GM23338 (cell line): Measurements from ENCODE around the gene DLG2. TPM values are rescaled to one million over a fixed set of nuclear protein-coding genes. Genes with fewer than 3 reads are reported as not detected.

Source experiments
- ATAC-seq: fragments of 200-7000 bp; cut with Tn5 transposase; 3 replicates; pipeline ENCODE4 v1.9.1; 2020
- DNase-seq: peaks from one replicate; pipeline ENCODE4 v3.0.0-alpha.2; 2015; ENCODE audit warnings: low spot score
- H2AFZ ChIP-seq: fragments of 200-600 bp; sonication (generic); 2 replicates; pipeline ENCODE4 v1.8.0; 2016; ENCODE audit warnings: antibody characterized with exemption, mild to moderate bottlenecking, moderate library complexity
- H3F3A ChIP-seq: fragments of 200-600 bp; sonication (generic); replicated peaks from 2 replicates; pipeline ENCODE4 v1.8.0; 2017; ENCODE audit warnings: antibody characterized with exemption, mixed run types, low read depth
- H3K27ac ChIP-seq: fragments of 200-600 bp; sonication (generic); 2 replicates; pipeline ENCODE4 v1.6.1; 2016; ENCODE audit warnings: low read depth
- H3K27me3 ChIP-seq: fragments of 200-600 bp; sonication (generic); 2 replicates; pipeline ENCODE4 v1.8.0; 2016; ENCODE audit warnings: mild to moderate bottlenecking, mixed run types, moderate library complexity; ENCODE audit not compliant: insufficient read depth
- H3K36me3 ChIP-seq: fragments of 200-600 bp; sonication (generic); 2 replicates; pipeline ENCODE4 v1.8.0; 2016; ENCODE audit warnings: mild to moderate bottlenecking; ENCODE audit not compliant: insufficient read depth
- H3K4me1 ChIP-seq: fragments of 200-600 bp; sonication (generic); 2 replicates; pipeline ENCODE4 v1.8.0; 2016; ENCODE audit warnings: mild to moderate bottlenecking, moderate library complexity; ENCODE audit not compliant: insufficient read depth
- H3K4me2 ChIP-seq: fragments of 200-600 bp; sonication (generic); 2 replicates; pipeline ENCODE4 v1.7.1; 2017; ENCODE audit warnings: mixed run types
- H3K4me3 ChIP-seq: fragments of 200-600 bp; sonication (generic); 2 replicates; pipeline ENCODE4 v1.6.1; 2016; ENCODE audit warnings: mixed run types
- H3K79me2 ChIP-seq: fragments of 200-600 bp; sonication (generic); replicated peaks from 2 replicates; pipeline ENCODE4 v1.8.0; 2017; ENCODE audit warnings: mild to moderate bottlenecking; ENCODE audit not compliant: insufficient read depth
- H3K9me2 ChIP-seq: fragments of 200-600 bp; sonication (generic); 2 replicates; pipeline ENCODE4 v1.8.0; 2017; ENCODE audit not compliant: insufficient read depth
- H4K20me1 ChIP-seq: fragments of 200-600 bp; sonication (generic); replicated peaks from 2 replicates; pipeline ENCODE4 v1.8.0; 2017; ENCODE audit warnings: mild to moderate bottlenecking; ENCODE audit not compliant: insufficient read depth
- H3K27ac Mint-ChIP-seq: 2 replicates; pipeline ENCODE4 v1.8.0; 2020; ENCODE audit warnings: inconsistent platforms, mild to moderate bottlenecking, moderate library complexity, mixed read lengths
- H3K27me3 Mint-ChIP-seq: 3 replicates; pipeline ENCODE4 v1.8.0; 2022; ENCODE audit warnings: low read depth, mild to moderate bottlenecking, moderate library complexity, mixed read lengths, inconsistent platforms; ENCODE audit not compliant: insufficient read depth, poor library complexity
- H3K36me3 Mint-ChIP-seq: 3 replicates; pipeline ENCODE4 v1.8.0; 2021; ENCODE audit warnings: low read depth, mild to moderate bottlenecking, inconsistent platforms, moderate library complexity, mixed read lengths
- H3K4me1 Mint-ChIP-seq: 3 replicates; pipeline ENCODE4 v1.8.0; 2020; ENCODE audit warnings: mild to moderate bottlenecking, inconsistent platforms, mixed read lengths
- H3K4me3 Mint-ChIP-seq: 3 replicates; pipeline ENCODE4 v1.8.0; 2021; ENCODE audit warnings: moderate library complexity, mild to moderate bottlenecking, inconsistent platforms, mixed read lengths
- H3K9me3 Mint-ChIP-seq: 3 replicates; pipeline ENCODE4 v1.8.0; 2020; ENCODE audit warnings: moderate library complexity, mild to moderate bottlenecking, inconsistent platforms, mixed read lengths
- CREB1 ChIP-seq: fragments of 250-450 bp; sonication (Bioruptor Pico); IDR thresholded peaks from 2 replicates; pipeline ENCODE4 v1.5.0; 2020; ENCODE audit warnings: low read depth, mild to moderate bottlenecking, moderate library complexity
- EZH2phosphoT487 ChIP-seq: fragments of 200-600 bp; sonication (generic); IDR thresholded peaks from one replicate; pipeline ENCODE4 v1.8.1; 2018; ENCODE audit warnings: antibody characterized with exemption; ENCODE audit not compliant: unreplicated experiment
- STAT1 ChIP-seq: IDR thresholded peaks from one replicate; pipeline ENCODE4 v1.6.1; 2016; ENCODE audit warnings: antibody characterized with exemption; ENCODE audit not compliant: unreplicated experiment
- ZNF114 ChIP-seq: fragments of 250-450 bp; sonication (Bioruptor Pico); IDR thresholded peaks from 2 replicates; pipeline ENCODE4 v1.5.0; 2020; ENCODE audit warnings: mild to moderate bottlenecking, moderate library complexity
- ZNF331 ChIP-seq: fragments of 250-450 bp; sonication (Bioruptor Pico); IDR thresholded peaks from 2 replicates; pipeline ENCODE4 v1.5.0; 2020; ENCODE audit warnings: low read depth, mild to moderate bottlenecking, moderate library complexity
- polyA plus RNA-seq: library from polyadenylated mRNA; unstranded; fragments of >200 nt; fragmentation: Nextera tagmentation; extraction: Ambion mirVana; gene quantifications from 2 replicates; pipeline ENCODE4 v1.2.1, GENCODE V29; 2016
- total RNA-seq: library from RNA; depleted of rRNA; stranded (reverse); fragments of >200 nt; shearing (Covaris generic); gene quantifications from 2 replicates; pipeline ENCODE4 v1.2.3, GENCODE V29; 2014
- TF ChIP-seq, protein P1 (sequence below): IDR thresholded peaks from one replicate; pipeline ENCODE4 v1.6.1; 2018; ENCODE audit warnings: antibody characterized with exemption; ENCODE audit not compliant: unreplicated experiment
- TF ChIP-seq, protein P2 (sequence below): fragments of 250-450 bp; sonication (Bioruptor Pico); IDR thresholded peaks from 2 replicates; pipeline ENCODE4 v1.5.0; 2020; ENCODE audit warnings: mild to moderate bottlenecking, moderate library complexity
- TF ChIP-seq, protein P3 (sequence below), 2 experiments: fragments of 200-600 bp in 1 of 2; sonication (generic) in 1 of 2; conservative IDR thresholded peaks; 2 replicates each; pipeline versions ENCODE4 v1.5.1 to v1.6.1; 2016 to 2017; ENCODE audit warnings: antibody characterized with exemption in 2 of 2, low read depth in 2 of 2, mild to moderate bottlenecking in 2 of 2, moderate library complexity in 1 of 2
- TF ChIP-seq, protein P4 (sequence below): IDR thresholded peaks from 2 replicates; pipeline ENCODE4 v1.6.1; 2016; ENCODE audit warnings: antibody characterized with exemption

Gene DLG2
- total and polyA plus RNA-seq, 2 experiments from 2014 or later: 19.8 to 21.5 TPM

DNA sequence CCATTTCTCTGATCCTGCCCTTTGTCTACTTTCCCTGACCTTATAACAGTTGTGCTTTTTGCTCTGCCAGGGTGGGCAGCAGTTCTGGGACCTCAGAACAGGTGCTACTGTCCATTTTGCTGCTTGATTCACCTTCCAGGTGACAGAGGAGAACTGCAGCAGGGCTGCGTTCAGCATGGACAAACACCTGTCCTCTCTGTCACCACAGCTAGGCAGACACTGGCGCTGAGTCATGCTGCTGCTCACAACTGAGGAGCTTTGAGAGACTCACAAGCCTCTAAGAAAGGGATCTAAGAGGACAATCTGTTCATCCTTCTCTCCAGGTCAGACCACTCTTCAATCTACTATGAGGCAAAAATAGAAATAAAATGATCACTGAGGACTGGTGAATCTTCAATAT, 1196.5 kb downstream of the DLG2 start:
- Histone ChIP-seq H3K27me3 (no peaks in the 10 kb centered on the region), H3F3A (no peaks in the 10 kb centered on the region), H3K36me3 (no peaks in the 10 kb centered on the region), H3K27ac (no peak overlapping the region), H4K20me1 (no peaks in the 10 kb centered on the region), H3K4me1 (peaks cover 7% of the 10 kb centered on the region), H3K79me2 (no peaks in the 10 kb centered on the region), H3K4me2 (no peak overlapping the region), H3K9me2 (peaks cover 9% of the 10 kb centered on the region; the same call in 1 of the 2 replicates), H3K4me3 (no peak overlapping the region), H2AFZ (0 out of 2 replicates have a peak overlapping the region, but pooled peaks have one; percentile 61)
- Mint-ChIP-seq H3K27ac (peak overlapping the region; percentile 90), H3K9me3 (no peaks in the 10 kb centered on the region), H3K4me3 (no peak overlapping the region), H3K4me1 (peaks cover 23% of the 10 kb centered on the region), H3K27me3 (peaks cover 3% of the 10 kb centered on the region), H3K36me3 (no peaks in the 10 kb centered on the region)
- TF ChIP-seq CREB1 (no peak), ZNF114 (CRISPR knock-in tag) (no peak), ZNF331 (CRISPR knock-in tag) (no peak), EZH2phosphoT487 (no peak), STAT1 (no peak)
- TF ChIP-seq, protein P1, sequence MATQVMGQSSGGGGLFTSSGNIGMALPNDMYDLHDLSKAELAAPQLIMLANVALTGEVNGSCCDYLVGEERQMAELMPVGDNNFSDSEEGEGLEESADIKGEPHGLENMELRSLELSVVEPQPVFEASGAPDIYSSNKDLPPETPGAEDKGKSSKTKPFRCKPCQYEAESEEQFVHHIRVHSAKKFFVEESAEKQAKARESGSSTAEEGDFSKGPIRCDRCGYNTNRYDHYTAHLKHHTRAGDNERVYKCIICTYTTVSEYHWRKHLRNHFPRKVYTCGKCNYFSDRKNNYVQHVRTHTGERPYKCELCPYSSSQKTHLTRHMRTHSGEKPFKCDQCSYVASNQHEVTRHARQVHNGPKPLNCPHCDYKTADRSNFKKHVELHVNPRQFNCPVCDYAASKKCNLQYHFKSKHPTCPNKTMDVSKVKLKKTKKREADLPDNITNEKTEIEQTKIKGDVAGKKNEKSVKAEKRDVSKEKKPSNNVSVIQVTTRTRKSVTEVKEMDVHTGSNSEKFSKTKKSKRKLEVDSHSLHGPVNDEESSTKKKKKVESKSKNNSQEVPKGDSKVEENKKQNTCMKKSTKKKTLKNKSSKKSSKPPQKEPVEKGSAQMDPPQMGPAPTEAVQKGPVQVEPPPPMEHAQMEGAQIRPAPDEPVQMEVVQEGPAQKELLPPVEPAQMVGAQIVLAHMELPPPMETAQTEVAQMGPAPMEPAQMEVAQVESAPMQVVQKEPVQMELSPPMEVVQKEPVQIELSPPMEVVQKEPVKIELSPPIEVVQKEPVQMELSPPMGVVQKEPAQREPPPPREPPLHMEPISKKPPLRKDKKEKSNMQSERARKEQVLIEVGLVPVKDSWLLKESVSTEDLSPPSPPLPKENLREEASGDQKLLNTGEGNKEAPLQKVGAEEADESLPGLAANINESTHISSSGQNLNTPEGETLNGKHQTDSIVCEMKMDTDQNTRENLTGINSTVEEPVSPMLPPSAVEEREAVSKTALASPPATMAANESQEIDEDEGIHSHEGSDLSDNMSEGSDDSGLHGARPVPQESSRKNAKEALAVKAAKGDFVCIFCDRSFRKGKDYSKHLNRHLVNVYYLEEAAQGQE: no peak
- TF ChIP-seq, protein P2, sequence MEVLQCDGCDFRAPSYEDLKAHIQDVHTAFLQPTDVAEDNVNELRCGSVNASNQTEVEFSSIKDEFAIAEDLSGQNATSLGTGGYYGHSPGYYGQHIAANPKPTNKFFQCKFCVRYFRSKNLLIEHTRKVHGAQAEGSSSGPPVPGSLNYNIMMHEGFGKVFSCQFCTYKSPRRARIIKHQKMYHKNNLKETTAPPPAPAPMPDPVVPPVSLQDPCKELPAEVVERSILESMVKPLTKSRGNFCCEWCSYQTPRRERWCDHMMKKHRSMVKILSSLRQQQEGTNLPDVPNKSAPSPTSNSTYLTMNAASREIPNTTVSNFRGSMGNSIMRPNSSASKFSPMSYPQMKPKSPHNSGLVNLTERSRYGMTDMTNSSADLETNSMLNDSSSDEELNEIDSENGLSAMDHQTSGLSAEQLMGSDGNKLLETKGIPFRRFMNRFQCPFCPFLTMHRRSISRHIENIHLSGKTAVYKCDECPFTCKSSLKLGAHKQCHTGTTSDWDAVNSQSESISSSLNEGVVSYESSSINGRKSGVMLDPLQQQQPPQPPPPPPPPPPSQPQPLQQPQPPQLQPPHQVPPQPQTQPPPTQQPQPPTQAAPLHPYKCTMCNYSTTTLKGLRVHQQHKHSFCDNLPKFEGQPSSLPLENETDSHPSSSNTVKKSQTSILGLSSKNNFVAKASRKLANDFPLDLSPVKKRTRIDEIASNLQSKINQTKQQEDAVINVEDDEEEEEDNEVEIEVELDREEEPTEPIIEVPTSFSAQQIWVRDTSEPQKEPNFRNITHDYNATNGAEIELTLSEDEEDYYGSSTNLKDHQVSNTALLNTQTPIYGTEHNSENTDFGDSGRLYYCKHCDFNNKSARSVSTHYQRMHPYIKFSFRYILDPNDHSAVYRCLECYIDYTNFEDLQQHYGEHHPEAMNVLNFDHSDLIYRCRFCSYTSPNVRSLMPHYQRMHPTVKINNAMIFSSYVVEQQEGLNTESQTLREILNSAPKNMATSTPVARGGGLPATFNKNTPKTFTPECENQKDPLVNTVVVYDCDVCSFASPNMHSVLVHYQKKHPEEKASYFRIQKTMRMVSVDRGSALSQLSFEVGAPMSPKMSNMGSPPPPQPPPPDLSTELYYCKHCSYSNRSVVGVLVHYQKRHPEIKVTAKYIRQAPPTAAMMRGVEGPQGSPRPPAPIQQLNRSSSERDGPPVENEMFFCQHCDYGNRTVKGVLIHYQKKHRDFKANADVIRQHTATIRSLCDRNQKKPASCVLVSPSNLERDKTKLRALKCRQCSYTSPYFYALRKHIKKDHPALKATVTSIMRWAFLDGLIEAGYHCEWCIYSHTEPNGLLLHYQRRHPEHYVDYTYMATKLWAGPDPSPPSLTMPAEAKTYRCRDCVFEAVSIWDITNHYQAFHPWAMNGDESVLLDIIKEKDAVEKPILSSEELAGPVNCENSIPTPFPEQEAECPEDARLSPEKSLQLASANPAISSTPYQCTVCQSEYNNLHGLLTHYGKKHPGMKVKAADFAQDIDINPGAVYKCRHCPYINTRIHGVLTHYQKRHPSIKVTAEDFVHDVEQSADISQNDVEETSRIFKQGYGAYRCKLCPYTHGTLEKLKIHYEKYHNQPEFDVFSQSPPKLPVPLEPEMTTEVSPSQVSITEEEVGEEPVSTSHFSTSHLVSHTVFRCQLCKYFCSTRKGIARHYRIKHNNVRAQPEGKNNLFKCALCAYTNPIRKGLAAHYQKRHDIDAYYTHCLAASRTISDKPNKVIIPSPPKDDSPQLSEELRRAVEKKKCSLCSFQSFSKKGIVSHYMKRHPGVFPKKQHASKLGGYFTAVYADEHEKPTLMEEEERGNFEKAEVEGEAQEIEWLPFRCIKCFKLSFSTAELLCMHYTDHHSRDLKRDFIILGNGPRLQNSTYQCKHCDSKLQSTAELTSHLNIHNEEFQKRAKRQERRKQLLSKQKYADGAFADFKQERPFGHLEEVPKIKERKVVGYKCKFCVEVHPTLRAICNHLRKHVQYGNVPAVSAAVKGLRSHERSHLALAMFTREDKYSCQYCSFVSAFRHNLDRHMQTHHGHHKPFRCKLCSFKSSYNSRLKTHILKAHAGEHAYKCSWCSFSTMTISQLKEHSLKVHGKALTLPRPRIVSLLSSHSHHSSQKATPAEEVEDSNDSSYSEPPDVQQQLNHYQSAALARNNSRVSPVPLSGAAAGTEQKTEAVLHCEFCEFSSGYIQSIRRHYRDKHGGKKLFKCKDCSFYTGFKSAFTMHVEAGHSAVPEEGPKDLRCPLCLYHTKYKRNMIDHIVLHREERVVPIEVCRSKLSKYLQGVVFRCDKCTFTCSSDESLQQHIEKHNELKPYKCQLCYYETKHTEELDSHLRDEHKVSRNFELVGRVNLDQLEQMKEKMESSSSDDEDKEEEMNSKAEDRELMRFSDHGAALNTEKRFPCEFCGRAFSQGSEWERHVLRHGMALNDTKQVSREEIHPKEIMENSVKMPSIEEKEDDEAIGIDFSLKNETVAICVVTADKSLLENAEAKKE (CRISPR knock-in tag): no peak
- TF ChIP-seq, protein P3, sequence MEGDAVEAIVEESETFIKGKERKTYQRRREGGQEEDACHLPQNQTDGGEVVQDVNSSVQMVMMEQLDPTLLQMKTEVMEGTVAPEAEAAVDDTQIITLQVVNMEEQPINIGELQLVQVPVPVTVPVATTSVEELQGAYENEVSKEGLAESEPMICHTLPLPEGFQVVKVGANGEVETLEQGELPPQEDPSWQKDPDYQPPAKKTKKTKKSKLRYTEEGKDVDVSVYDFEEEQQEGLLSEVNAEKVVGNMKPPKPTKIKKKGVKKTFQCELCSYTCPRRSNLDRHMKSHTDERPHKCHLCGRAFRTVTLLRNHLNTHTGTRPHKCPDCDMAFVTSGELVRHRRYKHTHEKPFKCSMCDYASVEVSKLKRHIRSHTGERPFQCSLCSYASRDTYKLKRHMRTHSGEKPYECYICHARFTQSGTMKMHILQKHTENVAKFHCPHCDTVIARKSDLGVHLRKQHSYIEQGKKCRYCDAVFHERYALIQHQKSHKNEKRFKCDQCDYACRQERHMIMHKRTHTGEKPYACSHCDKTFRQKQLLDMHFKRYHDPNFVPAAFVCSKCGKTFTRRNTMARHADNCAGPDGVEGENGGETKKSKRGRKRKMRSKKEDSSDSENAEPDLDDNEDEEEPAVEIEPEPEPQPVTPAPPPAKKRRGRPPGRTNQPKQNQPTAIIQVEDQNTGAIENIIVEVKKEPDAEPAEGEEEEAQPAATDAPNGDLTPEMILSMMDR (conservative IDR thresholded peaks at IDR 0.05; ENCODE audit: low read depth in 2 of 2): no peak
- TF ChIP-seq, protein P4, sequence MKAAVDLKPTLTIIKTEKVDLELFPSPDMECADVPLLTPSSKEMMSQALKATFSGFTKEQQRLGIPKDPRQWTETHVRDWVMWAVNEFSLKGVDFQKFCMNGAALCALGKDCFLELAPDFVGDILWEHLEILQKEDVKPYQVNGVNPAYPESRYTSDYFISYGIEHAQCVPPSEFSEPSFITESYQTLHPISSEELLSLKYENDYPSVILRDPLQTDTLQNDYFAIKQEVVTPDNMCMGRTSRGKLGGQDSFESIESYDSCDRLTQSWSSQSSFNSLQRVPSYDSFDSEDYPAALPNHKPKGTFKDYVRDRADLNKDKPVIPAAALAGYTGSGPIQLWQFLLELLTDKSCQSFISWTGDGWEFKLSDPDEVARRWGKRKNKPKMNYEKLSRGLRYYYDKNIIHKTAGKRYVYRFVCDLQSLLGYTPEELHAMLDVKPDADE: no peak
- ATAC-seq (peak; percentile 71), DNase-seq (peak; percentile 33)
